GM18870 (cell line): ENCODE data around the gene XIST.
A peak's percentile ranks its signal among the peaks of the same experiment; 100 is the strongest.
"Not testable (repeated sequence)": the region's sequence is repeated elsewhere in the genome, so short reads cannot be mapped to it uniquely, and the experiment has no call there.

Source experiments
- ATAC-seq: cut with Tn5 transposase; IDR thresholded peaks from one replicate; pipeline ENCODE4 v1.9.1; 2021; ENCODE audit warnings: moderate library complexity; ENCODE audit not compliant: unreplicated experiment

XIST gene

DNA sequence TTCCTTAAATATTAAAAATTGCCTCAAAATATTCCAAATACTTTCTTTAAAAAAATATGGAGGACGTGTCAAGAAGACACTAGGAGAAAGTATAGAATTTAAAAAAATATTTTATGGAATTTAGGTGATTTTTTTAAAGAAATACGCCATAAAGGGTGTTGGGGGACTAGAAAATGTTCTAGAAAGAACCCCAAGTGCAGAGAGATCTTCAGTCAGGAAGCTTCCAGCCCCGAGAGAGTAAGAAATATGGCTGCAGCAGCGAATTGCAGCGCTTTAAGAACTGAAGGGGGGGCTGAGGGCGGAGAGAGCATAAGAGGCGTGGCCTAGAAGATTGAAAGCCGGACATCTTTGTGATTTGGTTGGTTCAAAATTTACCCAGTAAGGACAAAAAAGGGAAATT is at the start of gene XIST:
Gene XIST, minus strand, starts transcription at position 248 of the 400 bp plus-strand sequence.
- no peak for ATAC-seq

DNA sequence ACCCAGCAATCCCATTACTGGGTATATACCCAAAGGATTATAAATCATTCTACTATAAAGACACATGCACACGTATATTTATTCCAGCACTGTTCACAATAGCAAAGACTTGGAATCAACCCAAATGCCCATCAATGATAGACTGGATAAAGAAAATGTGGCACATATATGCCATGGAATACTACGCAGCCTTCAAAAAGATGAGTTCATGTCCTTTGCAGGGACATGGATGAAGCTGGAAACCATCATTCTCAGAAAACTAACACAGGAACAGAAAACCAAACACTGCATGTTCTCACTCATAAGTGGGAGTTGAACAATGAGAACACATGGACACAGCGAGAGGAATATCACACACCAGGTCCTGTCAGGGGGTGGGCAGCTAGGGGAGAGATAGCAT is 45.8 kb upstream of the XIST start:
- ATAC-seq, result not testable (repeated sequence)

GRCh38 chrX:73892515-73893090 is 40.1 kb upstream of the XIST start:
- not testable (repeated sequence) for ATAC-seq

GRCh38 chrX:73882260-73882659 is 29.7 kb upstream of the XIST start:
- ATAC-seq, result not testable (repeated sequence)

DNA sequence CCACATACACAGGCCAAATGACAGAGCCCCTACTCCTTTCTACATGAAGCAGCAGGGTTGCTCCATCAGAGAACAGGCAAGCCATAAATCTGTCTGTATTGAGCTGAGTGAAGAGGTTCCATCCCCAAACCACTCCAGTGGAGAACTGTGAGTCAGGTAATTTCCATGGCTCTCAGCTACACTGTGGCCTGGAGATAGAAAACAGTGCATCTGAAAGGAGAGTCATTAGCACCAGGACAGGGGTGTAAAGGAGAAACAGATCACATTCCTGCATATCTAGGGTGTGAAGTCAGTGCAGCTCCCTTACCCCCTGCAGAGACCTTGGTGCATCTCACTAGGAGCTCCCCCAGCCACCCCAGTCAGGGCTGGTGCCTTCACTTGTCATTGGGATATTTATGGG is 25.2 kb upstream of the XIST start:
- ATAC-seq, result no peak

DNA sequence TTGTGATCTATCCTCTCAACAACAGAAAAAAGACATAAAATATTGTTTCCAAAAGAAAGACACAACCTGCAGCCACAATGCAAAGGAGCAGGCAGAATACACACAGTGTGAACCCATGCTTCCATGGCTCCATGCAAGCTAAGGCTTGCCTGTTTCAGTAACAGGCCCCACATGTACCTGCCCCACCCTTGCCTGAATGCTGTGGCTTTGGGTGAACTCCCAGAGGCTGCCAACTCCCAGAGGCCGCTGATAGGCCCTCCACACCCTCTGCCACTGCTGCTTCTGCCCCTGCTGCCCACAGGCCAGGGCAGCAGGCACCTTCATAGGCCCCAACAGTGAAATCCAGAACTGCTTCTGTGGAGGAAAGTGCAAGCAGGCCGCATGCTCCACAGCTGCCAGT is 24.4 kb upstream of the XIST start:
- no peak for ATAC-seq

- no peak for ATAC-seq
These were observed 16.4 kb upstream of the XIST start for GRCh38 chrX:73868916-73869315.

GRCh38 chrX:73867144-73867543 is 14.6 kb upstream of the XIST start:
- ATAC-seq, result no peak

GRCh38 chrX:73863852-73864251 is 11.3 kb upstream of the XIST start:
- no peak for ATAC-seq

DNA sequence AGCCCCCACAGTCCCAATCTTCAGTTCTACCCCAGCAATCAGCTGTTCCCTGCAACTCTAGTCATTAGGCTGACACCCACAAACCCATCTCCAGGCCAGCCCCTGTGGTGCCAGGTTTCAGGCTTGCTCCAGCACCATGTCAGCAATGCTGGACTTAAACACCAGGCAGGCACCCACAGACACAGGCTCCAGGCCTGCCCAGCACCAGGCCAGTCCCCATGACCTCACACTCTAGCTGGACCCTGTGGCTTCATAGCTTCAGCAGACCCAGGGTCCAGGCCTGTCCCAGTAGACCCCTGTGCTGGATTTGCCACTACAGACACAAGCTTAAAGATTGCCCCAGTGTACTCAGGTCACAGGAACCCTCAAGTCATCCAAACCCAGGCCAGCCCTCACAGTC is 10.8 kb upstream of the XIST start:
- no peak for ATAC-seq

GRCh38 chrX:73859622-73860021 is 7.1 kb upstream of the XIST start:
- no peak for ATAC-seq

- no peak for ATAC-seq
These were observed 3.0 kb upstream of the XIST start for GRCh38 chrX:73855546-73855945.

DNA sequence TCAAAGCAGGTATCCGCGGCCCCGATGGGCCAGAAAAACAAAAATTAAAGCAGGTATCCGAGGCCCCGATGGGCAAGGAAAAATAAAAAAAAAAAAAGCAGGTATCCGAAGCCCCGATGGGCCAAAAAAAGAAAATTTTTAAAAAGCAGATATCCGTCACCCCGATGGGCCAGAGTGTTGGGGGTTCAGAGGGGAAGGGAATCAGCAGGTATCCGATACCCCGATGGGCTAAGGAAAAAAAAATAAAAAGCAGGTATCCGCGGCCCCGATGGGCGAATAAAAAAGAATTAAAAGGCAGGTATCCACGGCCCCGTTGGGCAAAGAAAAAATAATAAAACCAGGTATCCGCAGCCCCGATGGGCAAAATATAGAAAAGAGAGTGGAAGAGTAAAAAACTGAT is 492 bp downstream of the XIST start:
- ATAC-seq, result no peak

- ATAC-seq, result peak; percentile 83
These were observed 1.2 kb downstream of the XIST start for GRCh38 chrX:73851014-73852009.

- ATAC-seq, result no peak
These were observed 2.1 kb downstream of the XIST start for GRCh38 chrX:73850124-73851013.

DNA sequence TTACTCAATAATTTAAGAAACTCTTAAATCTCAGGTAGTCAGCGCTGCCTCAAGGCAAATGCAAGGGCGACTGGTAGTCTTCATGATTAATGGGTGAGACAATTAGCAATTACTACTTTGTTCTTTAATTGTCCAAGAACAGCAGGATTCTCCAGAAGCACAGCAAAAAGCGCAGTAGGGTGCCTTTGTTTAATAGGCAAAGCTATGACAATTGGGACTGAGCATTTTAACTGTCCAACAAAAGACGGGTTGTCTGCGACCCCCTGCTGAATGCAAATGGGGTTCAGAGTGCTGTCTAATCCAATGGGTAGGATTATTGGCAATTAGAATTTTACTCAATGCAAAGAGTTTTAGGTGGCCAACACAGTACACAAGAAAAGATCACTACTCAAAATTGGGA is 3.4 kb downstream of the XIST start:
- ATAC-seq, result no peak

DNA sequence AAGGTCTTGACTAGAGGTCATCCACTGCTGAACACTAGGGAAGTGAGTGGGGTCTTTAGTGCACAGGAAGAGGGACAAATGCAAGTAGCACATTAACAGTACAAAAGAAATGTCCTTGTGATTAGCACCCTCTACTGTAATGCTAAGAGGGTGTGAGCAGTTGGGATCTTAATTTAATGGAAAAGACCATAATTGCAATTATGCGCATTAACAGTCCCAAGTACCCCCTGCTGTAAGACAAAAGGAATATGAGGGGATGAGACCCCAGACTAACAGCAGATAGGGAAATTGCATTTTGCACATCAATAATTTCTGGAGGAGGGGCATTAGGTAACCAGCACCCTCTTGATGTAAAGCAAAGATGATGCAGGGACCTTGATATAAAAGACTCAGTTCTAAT is 4.5 kb downstream of the XIST start:
- no peak for ATAC-seq

- no peak for ATAC-seq
These were observed 5.4 kb downstream of the XIST start for GRCh38 chrX:73847100-73847499.

DNA sequence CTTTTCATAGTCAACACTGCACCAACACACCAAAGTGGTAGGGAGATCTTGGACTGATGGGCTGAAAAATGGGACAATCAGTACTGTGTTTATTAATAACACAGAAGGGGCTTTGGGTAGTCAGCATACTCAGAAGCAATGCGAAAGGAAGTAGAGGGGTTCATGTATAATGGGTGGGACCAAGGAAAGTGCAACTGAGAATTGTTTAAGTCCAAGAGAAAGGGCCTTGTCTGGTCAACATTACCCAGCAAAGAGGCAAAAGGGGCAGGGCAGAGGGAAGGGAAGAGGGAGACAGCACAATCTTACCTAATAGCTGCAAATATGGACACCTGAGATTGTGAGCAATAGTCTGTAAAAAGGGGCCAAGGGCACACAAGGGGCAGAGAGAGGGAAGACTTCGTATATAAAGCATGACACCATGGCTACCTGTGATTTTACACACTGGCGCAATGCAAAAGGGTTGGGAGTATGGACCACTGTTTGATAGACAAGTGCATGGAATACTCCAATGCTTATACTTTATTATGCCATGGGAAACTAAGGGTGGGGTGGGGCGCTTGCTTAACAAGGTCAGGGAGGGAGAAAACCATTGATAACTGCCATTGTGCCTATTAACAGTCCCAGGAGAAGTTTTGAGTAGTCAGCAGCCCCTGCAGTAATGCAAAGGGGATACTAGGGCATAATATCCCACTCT is 9.8 kb downstream of the XIST start:
- ATAC-seq, result no peak

DNA sequence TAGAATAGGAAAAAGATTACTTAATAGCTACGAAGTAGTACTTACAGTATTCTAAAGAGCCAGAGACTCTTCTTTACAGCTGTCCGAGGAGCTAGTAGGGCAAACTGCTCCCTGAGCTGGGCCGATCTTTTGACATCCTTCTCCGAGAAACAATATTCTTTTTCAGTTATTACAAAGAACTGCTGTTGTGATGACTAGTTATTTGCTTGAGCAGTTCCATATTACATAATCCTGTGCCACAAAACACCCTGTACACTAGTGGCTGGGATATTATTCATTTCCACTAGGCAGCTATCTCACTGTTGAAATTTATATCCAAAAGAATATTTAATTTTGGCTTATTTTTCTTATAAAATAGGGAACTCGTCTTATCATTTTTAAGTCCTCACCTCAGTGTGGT is 11.2 kb downstream of the XIST start:
- ATAC-seq, result no peak
